ENCODE measurements around the gene RPL22L1.

- TF ChIP-seq EZH2phosphoT487 (IDR thresholded peaks at IDR 0.05; ENCODE audit: insufficient read depth, low read depth) (no peak), EZH2 (IDR thresholded peaks at IDR 0.05; ENCODE audit: insufficient read depth, poor library complexity, severe bottlenecking) (no peak)
These were observed 17.7 kb downstream of the RPL22L1 start for GRCh38 chr3:170852324-170852723.

Measured in GM23248 (cell line).